WI38 (cell line): ENCODE results near the gene TECTA.

Experiments
- H3K4me3 ChIP-seq: 2 replicates; pipeline ENCODE4 v1.5.1; 2011; ENCODE audit warnings: low read depth, mild to moderate bottlenecking, control low read depth, low read length
- CTCF ChIP-seq: IDR thresholded peaks from 2 replicates; pipeline ENCODE4 v1.5.1; 2012; ENCODE audit warnings: low read depth, mild to moderate bottlenecking, control low read depth, low read length

TECTA gene

GRCh38 chr11:121090145-121090721 is 10.8 kb upstream of the TECTA start:
- H3K4me3 ChIP-seq: no peak overlapping the region
- TF ChIP-seq CTCF: no peak

GRCh38 chr11:121091492-121092152 is 9.4 kb upstream of the TECTA start:
- TF ChIP-seq CTCF: no peak
- no peak overlapping the region for H3K4me3 ChIP-seq

- no peak for TF ChIP-seq CTCF
- H3K4me3 ChIP-seq: no peak overlapping the region
Observed at GRCh38 chr11:121095561-121095960, 5.5 kb upstream of the TECTA start.

- no peak overlapping the region for H3K4me3 ChIP-seq
Observed at GRCh38 chr11:121099364-121099763, 1.7 kb upstream of the TECTA start.

GRCh38 chr11:121099885-121100284 is 1.2 kb upstream of the TECTA start:
- TF ChIP-seq CTCF: no peak
- no peak overlapping the region for H3K4me3 ChIP-seq

More at GRCh38 chr11:121099364-121099763, 1.7 kb upstream of the TECTA start:
- no peak for TF ChIP-seq CTCF

GRCh38 chr11:121104312-121104762 is 3.3 kb downstream of the TECTA start:
- TF ChIP-seq CTCF: no peak
- no peak overlapping the region for H3K4me3 ChIP-seq

GRCh38 chr11:121105063-121105480 is 4.0 kb downstream of the TECTA start:
- TF ChIP-seq CTCF: no peak
- H3K4me3 ChIP-seq: no peak overlapping the region
